Measurements from ENCODE around the gene POC1A.

The POC1A gene

DNA sequence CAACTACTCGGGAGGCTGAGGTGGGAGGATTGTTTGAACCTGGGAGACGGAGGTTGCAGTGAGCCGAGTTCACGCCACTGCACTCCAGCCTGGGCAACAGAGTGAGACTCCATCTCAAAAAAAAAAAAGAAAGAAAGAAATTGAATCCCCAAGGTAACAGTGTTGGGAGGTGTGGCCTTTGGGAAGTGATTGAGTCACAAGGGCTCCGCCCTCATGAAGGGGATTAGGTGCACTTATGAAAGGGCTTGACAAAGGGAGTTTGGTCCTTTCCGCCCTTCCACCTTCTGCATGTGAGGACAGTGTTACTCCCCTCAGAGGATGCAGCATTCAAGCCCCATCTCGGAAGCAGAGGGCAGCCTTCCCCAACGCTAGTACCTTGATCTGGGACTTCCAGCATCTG is 21.3 kb downstream of the POC1A start:
- Histone ChIP-seq H3K27ac (ENCODE audit: low read depth, low read length) (no peak overlapping the region), H3K4me3 (ENCODE audit: low read length) (no peak overlapping the region), H3K9ac (ENCODE audit: low read length) (no peak overlapping the region), H3K4me1 (ENCODE audit: control insufficient read depth, insufficient read depth, low read length) (no peaks in the 10 kb centered on the region), H3K27me3 (ENCODE audit: control insufficient read depth, insufficient read depth, low read length) (no peaks in the 10 kb centered on the region), H3K36me3 (ENCODE audit: control insufficient read depth, insufficient read depth, low read length) (no peaks in the 10 kb centered on the region)

GRCh38 chr3:52132041-52132440 is 22.2 kb downstream of the POC1A start:
- no peaks in the 10 kb centered on the region for H3K4me1 ChIP-seq (ENCODE audit: control insufficient read depth, insufficient read depth, low read length)
- H3K4me3 ChIP-seq (ENCODE audit: low read length): no peak overlapping the region
- H3K27ac ChIP-seq (ENCODE audit: low read depth, low read length): no peak overlapping the region
- H3K36me3 ChIP-seq (ENCODE audit: control insufficient read depth, insufficient read depth, low read length): no peaks in the 10 kb centered on the region
- H3K9ac ChIP-seq (ENCODE audit: low read length): no peak overlapping the region
- no peaks in the 10 kb centered on the region for H3K27me3 ChIP-seq (ENCODE audit: control insufficient read depth, insufficient read depth, low read length)

- Histone ChIP-seq H3K4me1 (ENCODE audit: control insufficient read depth, insufficient read depth, low read length) (no peaks in the 10 kb centered on the region), H3K27me3 (ENCODE audit: control insufficient read depth, insufficient read depth, low read length) (no peaks in the 10 kb centered on the region), H3K4me3 (ENCODE audit: low read length) (no peak overlapping the region), H3K27ac (ENCODE audit: low read depth, low read length) (no peak overlapping the region), H3K36me3 (ENCODE audit: control insufficient read depth, insufficient read depth, low read length) (no peaks in the 10 kb centered on the region), H3K9ac (ENCODE audit: low read length) (no peak overlapping the region)
Measured at GRCh38 chr3:52130966-52131622, 23.1 kb downstream of the POC1A start.

DNA sequence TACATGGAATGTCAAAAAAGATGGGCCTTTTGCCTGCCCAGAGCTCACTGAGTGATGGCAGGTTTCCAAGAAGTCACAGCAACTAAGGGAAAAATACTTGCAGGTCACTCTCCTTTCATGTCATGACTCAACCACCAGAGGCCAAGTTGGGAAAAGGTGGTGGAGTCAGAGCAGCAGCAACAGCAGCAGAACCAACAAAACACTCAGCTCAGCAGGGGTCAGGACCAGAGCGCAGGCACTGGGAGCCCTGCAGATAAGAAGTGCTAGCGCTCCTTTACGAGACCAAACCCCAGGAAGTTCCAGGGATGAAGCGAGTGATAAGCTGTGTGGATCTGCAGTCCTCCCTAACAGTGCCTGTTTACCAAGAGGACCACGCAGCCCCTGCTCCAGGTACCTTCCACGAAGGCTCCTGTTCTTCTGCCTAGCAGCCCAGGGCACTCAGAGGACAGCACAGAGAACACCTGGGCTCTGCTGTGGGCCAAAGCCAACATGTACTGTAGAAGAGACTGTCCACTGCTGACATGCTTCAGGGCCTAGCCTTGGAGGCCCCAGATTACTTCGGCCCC is 26.0 kb downstream of the POC1A start:
- H3K9ac ChIP-seq (ENCODE audit: low read length): no peak overlapping the region
- no peak overlapping the region for H3K4me3 ChIP-seq (ENCODE audit: low read length)

GRCh38 chr3:52126500-52126899 is 27.7 kb downstream of the POC1A start:
- Histone ChIP-seq H3K9ac (ENCODE audit: low read length) (no peak overlapping the region), H3K27me3 (ENCODE audit: control insufficient read depth, insufficient read depth, low read length) (no peaks in the 10 kb centered on the region), H3K4me1 (ENCODE audit: control insufficient read depth, insufficient read depth, low read length) (no peaks in the 10 kb centered on the region), H3K27ac (ENCODE audit: low read depth, low read length) (no peak overlapping the region), H3K36me3 (ENCODE audit: control insufficient read depth, insufficient read depth, low read length) (no peaks in the 10 kb centered on the region), H3K4me3 (ENCODE audit: low read length) (no peak overlapping the region)

More for the DNA sequence above, 26.0 kb downstream of the POC1A start:
- Histone ChIP-seq H3K4me1 (ENCODE audit: control insufficient read depth, insufficient read depth, low read length) (no peaks in the 10 kb centered on the region), H3K36me3 (ENCODE audit: control insufficient read depth, insufficient read depth, low read length) (no peaks in the 10 kb centered on the region), H3K27ac (ENCODE audit: low read depth, low read length) (no peak overlapping the region), H3K27me3 (ENCODE audit: control insufficient read depth, insufficient read depth, low read length) (no peaks in the 10 kb centered on the region)

GRCh38 chr3:52126036-52126435 is 28.2 kb downstream of the POC1A start:
- H3K4me3 ChIP-seq (ENCODE audit: low read length): no peak overlapping the region
- H3K27me3 ChIP-seq (ENCODE audit: control insufficient read depth, insufficient read depth, low read length): no peaks in the 10 kb centered on the region

GRCh38 chr3:52124766-52125165 is 29.5 kb downstream of the POC1A start:
- no peak overlapping the region for H3K9ac ChIP-seq (ENCODE audit: low read length)
- H3K4me3 ChIP-seq (ENCODE audit: low read length): no peak overlapping the region
- no peak overlapping the region for H3K27ac ChIP-seq (ENCODE audit: low read depth, low read length)
- no peaks in the 10 kb centered on the region for H3K27me3 ChIP-seq (ENCODE audit: control insufficient read depth, insufficient read depth, low read length)
- no peaks in the 10 kb centered on the region for H3K36me3 ChIP-seq (ENCODE audit: control insufficient read depth, insufficient read depth, low read length)
- H3K4me1 ChIP-seq (ENCODE audit: control insufficient read depth, insufficient read depth, low read length): no peaks in the 10 kb centered on the region

More at GRCh38 chr3:52126036-52126435, 28.2 kb downstream of the POC1A start:
- H3K4me1 ChIP-seq (ENCODE audit: control insufficient read depth, insufficient read depth, low read length): no peaks in the 10 kb centered on the region
- H3K36me3 ChIP-seq (ENCODE audit: control insufficient read depth, insufficient read depth, low read length): no peaks in the 10 kb centered on the region
- no peak overlapping the region for H3K9ac ChIP-seq (ENCODE audit: low read length)
- no peak overlapping the region for H3K27ac ChIP-seq (ENCODE audit: low read depth, low read length)

DNA sequence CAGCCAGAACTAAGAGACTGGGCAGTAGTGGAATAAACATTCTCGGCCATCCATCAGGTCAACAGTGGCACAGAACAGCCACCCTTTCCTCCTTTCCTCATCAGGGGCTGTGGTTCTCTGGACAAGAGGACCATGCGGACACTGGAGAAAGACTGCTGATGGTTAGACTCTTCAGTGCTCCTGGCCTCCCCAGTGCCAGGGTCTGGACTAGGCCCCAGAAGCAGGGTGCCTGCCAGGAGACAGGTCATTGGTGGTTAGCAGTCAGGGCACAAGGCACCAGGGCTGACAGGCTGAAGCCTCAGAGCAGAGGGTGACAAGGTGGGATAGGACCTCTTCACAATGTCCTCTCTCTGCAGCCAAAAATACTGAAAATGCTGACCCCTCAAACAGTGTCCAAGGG is 30.1 kb downstream of the POC1A start:
- no peaks in the 10 kb centered on the region for H3K36me3 ChIP-seq (ENCODE audit: control insufficient read depth, insufficient read depth, low read length)

GRCh38 chr3:52123106-52123725 is 31.0 kb downstream of the POC1A start:
- Histone ChIP-seq H3K9ac (ENCODE audit: low read length) (no peak overlapping the region), H3K27ac (ENCODE audit: low read depth, low read length) (no peak overlapping the region), H3K36me3 (ENCODE audit: control insufficient read depth, insufficient read depth, low read length) (no peaks in the 10 kb centered on the region), H3K27me3 (ENCODE audit: control insufficient read depth, insufficient read depth, low read length) (no peaks in the 10 kb centered on the region), H3K4me3 (ENCODE audit: low read length) (no peak overlapping the region), H3K4me1 (ENCODE audit: control insufficient read depth, insufficient read depth, low read length) (no peaks in the 10 kb centered on the region)

More for the DNA sequence above, 30.1 kb downstream of the POC1A start:
- Histone ChIP-seq H3K27ac (ENCODE audit: low read depth, low read length) (no peak overlapping the region), H3K9ac (ENCODE audit: low read length) (no peak overlapping the region), H3K4me1 (ENCODE audit: control insufficient read depth, insufficient read depth, low read length) (no peaks in the 10 kb centered on the region), H3K27me3 (ENCODE audit: control insufficient read depth, insufficient read depth, low read length) (no peaks in the 10 kb centered on the region), H3K4me3 (ENCODE audit: low read length) (no peak overlapping the region)

GRCh38 chr3:52122491-52122890 is 31.7 kb downstream of the POC1A start:
- Histone ChIP-seq H3K27me3 (ENCODE audit: control insufficient read depth, insufficient read depth, low read length) (no peaks in the 10 kb centered on the region), H3K4me3 (ENCODE audit: low read length) (no peak overlapping the region), H3K27ac (ENCODE audit: low read depth, low read length) (no peak overlapping the region), H3K9ac (ENCODE audit: low read length) (no peak overlapping the region), H3K4me1 (ENCODE audit: control insufficient read depth, insufficient read depth, low read length) (no peaks in the 10 kb centered on the region), H3K36me3 (ENCODE audit: control insufficient read depth, insufficient read depth, low read length) (no peaks in the 10 kb centered on the region)

DNA sequence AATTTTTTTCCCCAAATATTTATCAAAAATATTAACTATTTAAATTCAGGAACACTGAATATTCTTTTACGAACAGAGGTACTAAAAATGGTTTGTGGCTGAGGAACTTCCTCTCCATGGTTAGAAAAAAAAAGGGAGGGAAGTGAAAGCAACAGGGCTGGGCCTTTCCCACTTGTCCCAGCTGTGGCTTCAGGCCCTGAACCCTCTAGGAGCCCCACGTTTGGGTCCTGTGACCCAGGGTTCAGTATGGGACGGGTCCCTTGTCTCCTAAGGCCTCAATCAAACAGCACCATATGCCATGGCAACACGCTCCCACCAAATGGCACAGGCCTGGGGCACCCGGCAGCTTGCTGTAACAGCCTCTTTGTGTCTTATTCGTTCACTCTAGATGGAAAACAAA is 32.4 kb downstream of the POC1A start:
- no peaks in the 10 kb centered on the region for H3K4me1 ChIP-seq (ENCODE audit: control insufficient read depth, insufficient read depth, low read length)
- H3K9ac ChIP-seq (ENCODE audit: low read length): no peak overlapping the region
- H3K36me3 ChIP-seq (ENCODE audit: control insufficient read depth, insufficient read depth, low read length): no peaks in the 10 kb centered on the region
- no peaks in the 10 kb centered on the region for H3K27me3 ChIP-seq (ENCODE audit: control insufficient read depth, insufficient read depth, low read length)
- H3K4me3 ChIP-seq (ENCODE audit: low read length): no peak overlapping the region
- no peak overlapping the region for H3K27ac ChIP-seq (ENCODE audit: low read depth, low read length)

DNA sequence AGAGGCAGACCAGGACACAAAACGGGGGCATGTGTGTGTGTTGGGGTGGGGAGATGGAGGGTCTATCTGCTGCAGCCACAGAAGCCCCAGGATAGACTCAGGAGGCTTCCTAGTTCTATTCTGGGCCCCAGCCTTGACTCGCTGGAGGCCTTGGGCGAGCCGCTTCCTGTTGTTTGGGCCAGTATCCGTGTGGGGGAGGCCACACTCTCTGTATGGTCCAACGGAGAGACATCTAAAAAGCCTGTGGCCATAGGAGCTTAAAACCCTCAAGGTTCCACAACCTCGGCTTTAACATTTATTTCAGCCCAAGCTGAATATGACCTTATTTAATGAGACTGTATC is 32.8 kb downstream of the POC1A start:
- H3K36me3 ChIP-seq (ENCODE audit: control insufficient read depth, insufficient read depth, low read length): no peaks in the 10 kb centered on the region
- no peak overlapping the region for H3K4me3 ChIP-seq (ENCODE audit: low read length)
- no peak overlapping the region for H3K27ac ChIP-seq (ENCODE audit: low read depth, low read length)
- H3K27me3 ChIP-seq (ENCODE audit: control insufficient read depth, insufficient read depth, low read length): no peaks in the 10 kb centered on the region
- no peaks in the 10 kb centered on the region for H3K4me1 ChIP-seq (ENCODE audit: control insufficient read depth, insufficient read depth, low read length)
- H3K9ac ChIP-seq (ENCODE audit: low read length): no peak overlapping the region
